Peyer's patch (tissue), 4 donors: Measurements from ENCODE around the gene PLXNA2.

Experiments used
- POLR2A ChIP-seq, 2 donors: fragments of 450-650 bp; IDR thresholded peaks; one replicate each; pipeline ENCODE4 v1.5.1; 2017; ENCODE audit warnings: antibody characterized with exemption in 2 of 2, mild to moderate bottlenecking in 2 of 2, moderate library complexity in 2 of 2
- TF ChIP-seq, protein P1 (sequence below), 6 experiments: fragments of 450-650 bp in 4 of 6; fragments of 200-600 bp in 2 of 6; sonication (generic) in 1 of 6; IDR thresholded peaks; one replicate each; pipeline ENCODE4 v1.5.1; 2017 to 2019; ENCODE audit warnings: antibody characterized with exemption in 6 of 6, mild to moderate bottlenecking in 3 of 6, moderate library complexity in 1 of 6

DNA sequence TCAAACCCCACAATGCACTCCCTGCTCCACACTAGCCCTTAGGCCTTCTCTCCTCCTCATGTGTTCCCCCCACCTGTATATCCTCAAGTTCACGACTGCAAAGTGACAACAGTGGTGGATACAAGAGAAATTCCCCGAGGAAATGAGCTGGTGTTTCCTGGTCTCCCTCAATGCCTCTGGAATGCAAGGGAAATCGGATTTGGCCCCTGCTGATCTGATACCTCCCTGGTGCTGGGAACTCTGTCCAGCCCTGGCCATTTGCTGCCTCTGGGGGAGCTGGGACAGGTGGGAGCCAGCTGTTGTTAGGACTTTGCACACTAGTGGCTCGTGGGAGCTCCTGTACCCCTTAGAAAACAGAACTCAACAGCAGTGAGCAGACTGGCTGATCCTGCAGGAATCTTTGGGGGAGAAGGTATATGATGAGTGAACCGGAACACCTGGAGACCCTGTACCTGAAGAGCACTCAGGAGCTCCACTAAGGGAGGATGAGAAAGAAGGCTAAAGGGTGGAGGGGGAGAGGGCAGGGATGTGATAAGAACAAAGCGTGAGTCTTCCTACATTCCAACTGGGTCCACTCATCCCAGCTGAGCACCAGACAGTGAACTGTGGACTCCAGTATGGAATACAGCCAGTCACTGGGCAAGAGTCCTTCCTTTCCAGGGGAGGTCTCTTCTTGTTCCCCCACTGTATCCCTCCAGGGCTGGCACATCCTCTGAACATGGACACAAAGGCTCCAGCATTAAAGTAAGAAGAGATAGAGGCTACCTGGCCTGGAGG, 69.3 kb downstream of the PLXNA2 start:
- TF ChIP-seq, protein P1, sequence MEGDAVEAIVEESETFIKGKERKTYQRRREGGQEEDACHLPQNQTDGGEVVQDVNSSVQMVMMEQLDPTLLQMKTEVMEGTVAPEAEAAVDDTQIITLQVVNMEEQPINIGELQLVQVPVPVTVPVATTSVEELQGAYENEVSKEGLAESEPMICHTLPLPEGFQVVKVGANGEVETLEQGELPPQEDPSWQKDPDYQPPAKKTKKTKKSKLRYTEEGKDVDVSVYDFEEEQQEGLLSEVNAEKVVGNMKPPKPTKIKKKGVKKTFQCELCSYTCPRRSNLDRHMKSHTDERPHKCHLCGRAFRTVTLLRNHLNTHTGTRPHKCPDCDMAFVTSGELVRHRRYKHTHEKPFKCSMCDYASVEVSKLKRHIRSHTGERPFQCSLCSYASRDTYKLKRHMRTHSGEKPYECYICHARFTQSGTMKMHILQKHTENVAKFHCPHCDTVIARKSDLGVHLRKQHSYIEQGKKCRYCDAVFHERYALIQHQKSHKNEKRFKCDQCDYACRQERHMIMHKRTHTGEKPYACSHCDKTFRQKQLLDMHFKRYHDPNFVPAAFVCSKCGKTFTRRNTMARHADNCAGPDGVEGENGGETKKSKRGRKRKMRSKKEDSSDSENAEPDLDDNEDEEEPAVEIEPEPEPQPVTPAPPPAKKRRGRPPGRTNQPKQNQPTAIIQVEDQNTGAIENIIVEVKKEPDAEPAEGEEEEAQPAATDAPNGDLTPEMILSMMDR (IDR thresholded peaks at IDR 0.05) = no peak
- TF ChIP-seq POLR2A (IDR thresholded peaks at IDR 0.05) = peak in 1 of 2 donors; percentile 12
